Lower leg skin (tissue), 3 donors: Measurements from ENCODE around the gene ROS1.

Experiments
- CTCF ChIP-seq, 3 donors: fragments of 450-650 bp; IDR thresholded peaks; one replicate each; pipeline ENCODE4 v1.5.1; 2016; ENCODE audit warnings: antibody characterized with exemption in 3 of 3, mild to moderate bottlenecking in 3 of 3, moderate library complexity in 2 of 3
- POLR2A ChIP-seq, 2 donors: fragments of 450-650 bp; IDR thresholded peaks; one replicate each; pipeline ENCODE4 v1.6.1; 2016 to 2017; ENCODE audit warnings: antibody characterized with exemption in 2 of 2, mild to moderate bottlenecking in 1 of 2, moderate library complexity in 1 of 2

GRCh38 chr6:117391874-117392583, 33.7 kb downstream of the ROS1 start:
- TF ChIP-seq CTCF (IDR thresholded peaks at IDR 0.05) (no peak), POLR2A (IDR thresholded peaks at IDR 0.05) (no peak)
